PC-3 (cell line): ENCODE measurements around the gene RGS2.

ENCODE experiments used
- EZH2 ChIP-seq: fragments of 300-600 bp; sonication (generic); IDR thresholded peaks from one replicate; pipeline ENCODE4 v1.6.1; 2017; ENCODE audit warnings: antibody characterized with exemption, mild to moderate bottlenecking, low read length; ENCODE audit not compliant: unreplicated experiment
- EZH2phosphoT487 ChIP-seq: fragments of 300-600 bp; sonication (generic); IDR thresholded peaks from 2 replicates; pipeline ENCODE4 v1.6.1; 2018; ENCODE audit warnings: mild to moderate bottlenecking, antibody characterized with exemption, low read length, borderline replicate concordance
- TF ChIP-seq, protein P1 (sequence below): fragments of 300-600 bp; sonication (generic); conservative IDR thresholded peaks from 2 replicates; pipeline ENCODE4 v1.5.1; 2017; ENCODE audit warnings: antibody characterized with exemption, low read depth, mild to moderate bottlenecking, low read length

DNA sequence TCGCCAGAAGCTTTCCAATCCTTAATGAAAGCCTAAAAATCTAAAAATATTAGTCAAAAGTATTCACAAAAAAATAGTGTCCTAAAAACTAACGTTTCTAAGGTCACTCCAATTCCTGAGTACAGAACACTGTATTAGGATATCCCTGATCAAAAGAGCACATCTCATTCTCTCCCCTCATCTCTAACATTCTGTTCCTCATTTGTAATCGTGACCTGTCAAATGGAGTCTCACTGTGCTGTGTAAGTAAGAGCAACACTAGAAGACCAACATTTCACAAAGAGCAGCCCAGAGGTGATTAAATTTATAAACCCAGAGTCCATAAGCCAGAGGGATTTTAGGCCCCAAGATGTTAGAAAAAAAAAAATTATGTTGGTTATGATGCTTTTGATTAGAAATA is 26.3 kb downstream of the RGS2 start:
- TF ChIP-seq, protein P1, sequence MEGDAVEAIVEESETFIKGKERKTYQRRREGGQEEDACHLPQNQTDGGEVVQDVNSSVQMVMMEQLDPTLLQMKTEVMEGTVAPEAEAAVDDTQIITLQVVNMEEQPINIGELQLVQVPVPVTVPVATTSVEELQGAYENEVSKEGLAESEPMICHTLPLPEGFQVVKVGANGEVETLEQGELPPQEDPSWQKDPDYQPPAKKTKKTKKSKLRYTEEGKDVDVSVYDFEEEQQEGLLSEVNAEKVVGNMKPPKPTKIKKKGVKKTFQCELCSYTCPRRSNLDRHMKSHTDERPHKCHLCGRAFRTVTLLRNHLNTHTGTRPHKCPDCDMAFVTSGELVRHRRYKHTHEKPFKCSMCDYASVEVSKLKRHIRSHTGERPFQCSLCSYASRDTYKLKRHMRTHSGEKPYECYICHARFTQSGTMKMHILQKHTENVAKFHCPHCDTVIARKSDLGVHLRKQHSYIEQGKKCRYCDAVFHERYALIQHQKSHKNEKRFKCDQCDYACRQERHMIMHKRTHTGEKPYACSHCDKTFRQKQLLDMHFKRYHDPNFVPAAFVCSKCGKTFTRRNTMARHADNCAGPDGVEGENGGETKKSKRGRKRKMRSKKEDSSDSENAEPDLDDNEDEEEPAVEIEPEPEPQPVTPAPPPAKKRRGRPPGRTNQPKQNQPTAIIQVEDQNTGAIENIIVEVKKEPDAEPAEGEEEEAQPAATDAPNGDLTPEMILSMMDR: no peak
- TF ChIP-seq EZH2phosphoT487 (no peak), EZH2 (no peak)
